HepG2 (cell line): Measurements from ENCODE around the gene RASA3. TPM values are rescaled to one million over a fixed set of nuclear protein-coding genes. Genes with fewer than 3 reads are reported as not detected.

Source experiments
- ATAC-seq: fragments of 200-7000 bp; cut with Tn5 transposase; 3 replicates; pipeline ENCODE4 v1.9.1; 2020; ENCODE audit warnings: mild to moderate bottlenecking, moderate library complexity
- BruUV-seq: library from RNA; stranded (reverse); fragments of 400-500 nt; replicated peaks from 2 replicates; lab custom pipeline; 2021; lab: Mats Ljungman, UMichigan
- CTCF ChIA-PET: fragments of 300-600 bp; formaldehyde crosslinking; extraction: SDS; loops from one replicate; lab custom pipeline; 2021; ENCODE audit warnings: low total read pairs, inconsistent platforms, low intra/inter-chr PET ratio; lab: Yijun Ruan, JAX
- POLR2A ChIA-PET: fragments of 350-600 bp; sonication (Branson Sonifier 250); formaldehyde crosslinking; loops from one replicate; lab custom pipeline; 2020; ENCODE audit warnings: antibody characterized with exemption, inconsistent platforms; lab: Yijun Ruan, JAX
- DNase-seq: peaks from one replicate; pipeline ENCODE4 v3.0.0-alpha.2; 2015; ENCODE audit warnings: low spot score
- FAIRE-seq: peaks from 3 replicates; lab custom pipeline; 2011; peaks lifted over from hg19 to GRCh38; lab: Jason Lieb, UNC
- H2AFZ ChIP-seq: one replicate; pipeline ENCODE4 v1.6.1; 2011; ENCODE audit warnings: low read length, inconsistent platforms
- H3K27ac ChIP-seq: fragments of 300-600 bp; 3 replicates; pipeline ENCODE4 v1.8.0; 2011; ENCODE audit warnings: mixed run types, mild to moderate bottlenecking, mixed read lengths, low read length, inconsistent platforms; ENCODE audit not compliant: insufficient read depth; ENCODE audit errors: extremely low read length
- H3K27me3 ChIP-seq, 2 experiments: fragments of 200-600 bp in 1 of 2; 2 replicates in 1 of 2; 3 replicates in 1 of 2; pipeline versions ENCODE4 v1.6.0 to v1.8.0; 2011; ENCODE audit warnings: low read length in 2 of 2, mild to moderate bottlenecking in 2 of 2, moderate library complexity in 2 of 2, inconsistent platforms in 1 of 2; ENCODE audit not compliant: insufficient read depth in 2 of 2, control insufficient read depth in 1 of 2
- H3K36me3 ChIP-seq, 2 experiments: fragments of 200-600 bp in 1 of 2; replicated peaks in 1 of 2; 2 replicates in 1 of 2; 3 replicates in 1 of 2; pipeline versions ENCODE4 v1.5.1 to v1.8.0; 2011; ENCODE audit warnings: low read length in 2 of 2, inconsistent platforms in 1 of 2; ENCODE audit not compliant: insufficient read depth in 2 of 2, control insufficient read depth in 1 of 2
- H3K4me1 ChIP-seq: 2 replicates; pipeline ENCODE4 v1.5.1; 2012; ENCODE audit warnings: low read length, inconsistent platforms; ENCODE audit not compliant: insufficient read depth
- H3K4me2 ChIP-seq: 2 replicates; pipeline ENCODE4 v1.6.0; 2011; ENCODE audit warnings: low read depth, low read length, inconsistent platforms
- H3K4me3 ChIP-seq, 3 experiments: fragments of 200-600 bp in 1 of 3; sonication (generic), shearing (Covaris generic) in 1 of 3; replicated peaks in 1 of 3; 2 replicates each; pipeline ENCODE4 v1.5.1; 2011 to 2016; ENCODE audit warnings: low read length in 3 of 3, inconsistent platforms in 2 of 3, low read depth in 2 of 3, mild to moderate bottlenecking in 2 of 3, control low read depth in 1 of 3, mixed read lengths in 1 of 3; ENCODE audit not compliant: insufficient read depth in 1 of 3
- H3K79me2 ChIP-seq: one replicate; pipeline ENCODE4 v1.6.1; 2011; ENCODE audit warnings: low read length, inconsistent platforms; ENCODE audit not compliant: insufficient read depth
- H3K9ac ChIP-seq: 2 replicates; pipeline ENCODE4 v1.6.0; 2011; ENCODE audit warnings: mild to moderate bottlenecking, low read depth, low read length, inconsistent platforms; ENCODE audit not compliant: insufficient read depth
- H3K9me3 ChIP-seq: 2 replicates; pipeline ENCODE4 v1.5.1; 2012; ENCODE audit warnings: mild to moderate bottlenecking, low read length
- H4K20me1 ChIP-seq: 2 replicates; pipeline ENCODE4 v1.6.0; 2011; ENCODE audit warnings: inconsistent platforms, mild to moderate bottlenecking, low read length, moderate library complexity; ENCODE audit not compliant: insufficient read depth
- ATF7-NPFF ChIP-seq: sonication (generic); formaldehyde crosslinking; IDR thresholded peaks from 2 replicates; pipeline ENCODE4 v1.8.1; 2023; ENCODE audit warnings: mild to moderate bottlenecking, low read depth, missing genetic modification reagents, moderate library complexity
- CSRNP1 ChIP-seq: sonication (generic); formaldehyde crosslinking; IDR thresholded peaks from 2 replicates; pipeline ENCODE4 v1.8.1; 2023; ENCODE audit warnings: mild to moderate bottlenecking, missing genetic modification reagents
- DMTF1 ChIP-seq: sonication (generic); formaldehyde crosslinking; IDR thresholded peaks from 2 replicates; pipeline ENCODE4 v1.4.0; 2020; ENCODE audit warnings: mild to moderate bottlenecking, missing genetic modification reagents
- POGK ChIP-seq: sonication (generic); formaldehyde crosslinking; conservative IDR thresholded peaks from 2 replicates; pipeline ENCODE4 v1.8.0; 2022; ENCODE audit warnings: mild to moderate bottlenecking, moderate library complexity, missing genetic modification reagents
- ZFP82 ChIP-seq: sonication (generic); formaldehyde crosslinking; IDR thresholded peaks from 2 replicates; pipeline ENCODE4 v1.5.1; 2020; ENCODE audit warnings: mild to moderate bottlenecking, missing genetic modification reagents, borderline replicate concordance
- ZFY ChIP-seq: sonication (generic); formaldehyde crosslinking; IDR thresholded peaks from 2 replicates; pipeline ENCODE4 v1.4.0; 2020; ENCODE audit warnings: missing genetic modification reagents
- WGBS: methylation state at CpG from one replicate; pipeline ENCODE4 v1.1.6; 2017; ENCODE audit warnings: low lambda C conversion rate; 5-methylcytosine and 5-hydroxymethylcytosine counted together
- in situ Hi-C: cut with HindIII; loops from 2 replicates; pipeline ENCODE4 v1.10.0; 2017; ENCODE audit warnings: low pct_unique_long_range_greater_than_20kb; ENCODE audit not compliant: extremely low pct_ligation_motif_present
- intact Hi-C: fragments of 100-400 bp; cut with micrococcal nuclease; formaldehyde crosslinking; loops from one replicate; pipeline ENCODE4 v1.10.0; 2022; ENCODE audit not compliant: unreplicated experiment
- polyA plus RNA-seq, 8 experiments: library from polyadenylated mRNA; depleted of rRNA in 3 of 8; stranded (reverse) in 7 of 8; unstranded in 1 of 8; fragments of >200 nt; fragmentation: Illumina TruSeq in 4 of 8; extraction: Trizol in 4 of 8; gene quantifications; 2 replicates each; pipeline versions ENCODE4 v1.2.1 to v1.2.3, GENCODE V29; 2011 to 2016; ENCODE audit warnings: low read depth in 4 of 8, missing spikeins in 1 of 8, mixed read lengths in 1 of 8; ENCODE audit not compliant: insufficient read depth in 1 of 8
- total RNA-seq, 5 experiments: library from RNA; depleted of rRNA; stranded (reverse); fragments of >200 nt; fragmentation: Illumina TruSeq; extraction: Trizol; gene quantifications; 2 replicates each; pipeline ENCODE4 v1.2.3, GENCODE V29; 2016; ENCODE audit warnings: low read depth in 1 of 5

RASA3 gene
- total and polyA plus RNA-seq, 2 of the 13 experiments (the other 11 are each of a cell fraction or from before 2014, with no cell fraction given), result 0.05 TPM; not detected in 1

GRCh38 chr13:113982296-113982661 is 150.1 kb downstream of the RASA3 start:
- no TSS peak for BruUV-seq
- in situ Hi-C loops (no loop called here), intact Hi-C loops (no loop called here)
- ATAC-seq, result peak; percentile 59
- TF ChIP-seq DMTF1 (CRISPR knock-in tag) (no peak), ATF7-NPFF (CRISPR knock-in tag) (no peak), ZFP82 (no peak), CSRNP1 (CRISPR knock-in tag) (no peak), ZFY (CRISPR knock-in tag) (no peak), POGK (CRISPR knock-in tag) (no peak)
- no peaks in the 10 kb centered on the region for H3K36me3 ChIP-seq
- POLR2A ChIA-PET, result no interaction called here
- no peak overlapping the region for H3K4me3 ChIP-seq
- FAIRE-seq, result no peak
- WGBS, result no CpG with 5 or more reads among the region's 15 CpGs
- no peak overlapping the region for H3K4me2 ChIP-seq
- H2AFZ ChIP-seq, result no peak overlapping the region
- no peaks in the 10 kb centered on the region for H3K79me2 ChIP-seq
- no peak for DNase-seq
- no peak overlapping the region for H3K27ac ChIP-seq
- no peaks in the 10 kb centered on the region for H4K20me1 ChIP-seq
- no peaks in the 10 kb centered on the region for H3K4me1 ChIP-seq
- H3K9me3 ChIP-seq, result no peaks in the 10 kb centered on the region
- CTCF ChIA-PET, result no interaction called here
- peaks cover 2 to 10% of the 10 kb centered on the region in 2 experiments; a peak in 3 of 5 replicates for H3K27me3 ChIP-seq
- H3K9ac ChIP-seq, result no peak overlapping the region
